Activated CD4-positive, alpha-beta T cell treated with anti-CD3 and anti-CD28 coated beads, Interleukin-2, amount 50 U/mL, for 1 hour (primary cell): ENCODE data around the gene EPHB6.

Source experiments
- DNase-seq: peaks from one replicate; pipeline ENCODE4 v3.0.0-alpha.2; 2020

Gene EPHB6

DNA sequence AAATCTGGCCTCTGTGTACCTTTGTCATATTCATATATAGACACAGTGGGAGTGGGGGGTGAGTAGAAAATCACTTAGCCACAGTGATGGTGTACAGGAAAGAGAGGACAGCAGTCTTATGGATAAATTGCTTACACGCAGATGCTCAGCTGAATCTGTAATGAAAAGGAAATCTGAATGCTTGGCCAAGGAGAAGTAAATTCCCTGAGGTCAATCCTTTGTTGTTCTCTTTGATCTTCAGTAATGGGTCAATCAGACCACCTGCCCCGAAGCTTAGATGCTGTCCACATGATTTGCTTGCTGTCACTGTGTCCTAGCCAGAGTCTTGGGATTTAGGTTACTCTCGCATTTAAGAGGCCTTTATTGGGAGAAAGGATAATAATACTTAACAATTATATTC lies 18.4 kb upstream of the EPHB6 start:
- DNase-seq, result no peak

DNA sequence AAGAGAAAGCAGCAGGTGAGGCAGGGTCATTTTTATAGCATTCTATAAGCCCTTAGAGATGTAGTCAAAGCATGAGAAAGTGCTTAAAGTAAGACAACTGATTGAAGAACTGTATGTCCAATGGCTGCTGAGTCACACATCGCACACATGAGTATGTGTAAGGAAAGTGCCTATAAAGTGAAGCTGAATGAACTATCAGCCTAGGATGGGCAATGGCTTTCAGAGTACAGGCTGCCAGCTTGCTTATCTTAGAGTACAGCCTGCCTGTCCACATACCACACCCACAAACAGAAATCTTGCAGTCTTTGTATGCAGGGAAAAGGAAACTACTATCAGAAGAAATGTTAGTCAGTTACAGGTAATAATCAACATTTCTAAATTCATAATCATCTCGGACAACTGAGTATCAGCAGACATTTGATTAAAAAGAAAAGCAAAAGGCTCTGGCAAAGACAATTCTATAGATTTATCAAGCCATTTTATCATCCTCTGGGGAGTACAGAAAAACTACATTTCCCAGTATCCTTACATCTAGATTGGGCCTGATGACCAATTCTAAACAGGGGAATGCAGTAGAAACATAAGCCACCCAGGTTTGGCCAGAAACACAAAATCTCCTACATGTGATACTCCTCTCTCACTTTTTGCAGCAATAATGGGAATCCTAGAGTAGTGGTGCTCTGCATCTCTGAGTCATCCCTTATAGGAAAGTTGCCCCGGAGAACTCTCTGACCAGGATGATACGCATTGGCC lies 16.2 kb upstream of the EPHB6 start:
- DNase-seq, result no peak

DNA sequence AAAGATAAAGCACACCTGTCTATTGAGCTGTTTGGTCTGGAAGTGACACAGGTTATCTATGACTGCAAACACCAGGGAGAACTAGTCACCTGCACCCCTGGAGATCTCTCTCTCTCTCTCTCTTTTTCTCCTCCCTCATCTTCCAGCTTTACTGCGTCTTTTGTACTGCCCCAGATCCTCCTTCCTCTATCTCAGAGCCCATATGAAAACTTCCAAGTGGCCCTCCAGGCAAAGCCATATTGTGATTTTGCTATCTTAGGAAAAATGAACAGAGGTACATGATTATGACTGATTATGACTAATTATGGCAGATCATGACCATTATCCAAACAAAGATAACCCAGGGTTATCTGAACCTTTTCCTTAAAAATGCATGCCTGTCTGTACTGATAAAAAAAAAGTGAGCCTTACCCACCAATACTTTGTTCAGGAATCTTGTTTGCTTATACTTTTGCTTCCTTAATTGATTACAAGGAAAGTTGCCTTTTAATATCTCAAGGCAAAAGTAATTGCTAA lies 12.6 kb upstream of the EPHB6 start:
- DNase-seq, result no peak

DNA sequence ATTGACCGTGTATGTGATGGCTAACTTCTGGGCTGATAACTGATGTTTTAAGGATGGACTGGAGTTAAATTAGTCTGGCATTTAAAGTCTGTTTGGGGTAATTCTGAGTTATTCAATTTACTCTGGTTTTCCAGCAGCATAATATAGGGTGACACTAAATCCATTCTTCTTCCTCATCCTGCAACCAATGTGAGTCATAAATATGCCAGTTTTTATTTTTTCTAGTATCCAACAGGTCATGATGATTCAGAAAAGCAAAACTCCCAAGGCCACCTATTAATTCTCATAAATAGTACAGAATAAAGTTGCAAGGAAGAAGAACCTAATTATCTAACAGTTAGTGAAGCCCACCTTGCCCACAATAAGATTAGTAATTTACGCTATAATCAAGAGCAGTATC lies 7.5 kb upstream of the EPHB6 start:
- no peak for DNase-seq

DNA sequence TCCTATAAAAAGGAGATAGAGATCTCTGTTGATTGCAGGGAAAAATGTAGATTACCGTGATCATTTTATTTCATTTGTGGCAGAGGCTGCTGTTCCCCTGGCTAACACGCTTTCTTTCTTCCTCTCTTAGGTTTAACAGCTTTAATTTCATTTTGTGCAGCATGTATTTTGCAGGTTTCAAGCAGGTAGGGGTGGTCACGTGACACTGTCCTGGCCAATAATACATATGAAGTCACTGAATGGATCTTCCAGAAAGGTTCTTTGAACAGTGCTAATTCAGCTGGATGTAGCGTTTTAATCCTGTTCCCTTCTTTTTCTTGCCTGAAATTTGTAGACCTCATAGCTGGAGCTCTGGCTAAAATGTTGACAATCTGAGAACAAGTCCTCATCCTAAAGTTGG lies 3.6 kb upstream of the EPHB6 start:
- DNase-seq, result no peak

DNA sequence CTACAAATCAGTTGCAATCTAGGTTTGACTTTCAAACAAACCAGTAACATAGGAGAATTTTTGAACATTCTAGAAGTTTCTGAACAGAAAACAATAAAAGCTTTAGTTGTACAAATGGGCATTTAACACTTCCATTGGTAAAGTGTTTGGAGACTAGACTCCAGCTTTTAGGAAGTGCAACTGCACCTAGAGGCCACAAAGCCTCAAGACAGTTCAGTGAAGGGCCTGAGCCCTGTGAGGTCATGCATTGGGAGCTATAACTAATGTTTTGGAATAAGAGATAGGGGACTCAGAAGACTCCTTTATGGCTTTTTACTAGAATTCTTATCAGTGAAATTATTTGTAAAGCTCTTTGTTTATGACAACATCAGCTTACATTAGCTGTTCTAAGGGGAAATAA lies 3.0 kb upstream of the EPHB6 start:
- no peak for DNase-seq

- DNase-seq, result peak; percentile 55
Measured at GRCh38 chr7:142853739-142854371, 1.0 kb upstream of the EPHB6 start.

- DNase-seq, result no peak
Measured at GRCh38 chr7:142855114-142855743, 353 bp downstream of the EPHB6 start.

DNA sequence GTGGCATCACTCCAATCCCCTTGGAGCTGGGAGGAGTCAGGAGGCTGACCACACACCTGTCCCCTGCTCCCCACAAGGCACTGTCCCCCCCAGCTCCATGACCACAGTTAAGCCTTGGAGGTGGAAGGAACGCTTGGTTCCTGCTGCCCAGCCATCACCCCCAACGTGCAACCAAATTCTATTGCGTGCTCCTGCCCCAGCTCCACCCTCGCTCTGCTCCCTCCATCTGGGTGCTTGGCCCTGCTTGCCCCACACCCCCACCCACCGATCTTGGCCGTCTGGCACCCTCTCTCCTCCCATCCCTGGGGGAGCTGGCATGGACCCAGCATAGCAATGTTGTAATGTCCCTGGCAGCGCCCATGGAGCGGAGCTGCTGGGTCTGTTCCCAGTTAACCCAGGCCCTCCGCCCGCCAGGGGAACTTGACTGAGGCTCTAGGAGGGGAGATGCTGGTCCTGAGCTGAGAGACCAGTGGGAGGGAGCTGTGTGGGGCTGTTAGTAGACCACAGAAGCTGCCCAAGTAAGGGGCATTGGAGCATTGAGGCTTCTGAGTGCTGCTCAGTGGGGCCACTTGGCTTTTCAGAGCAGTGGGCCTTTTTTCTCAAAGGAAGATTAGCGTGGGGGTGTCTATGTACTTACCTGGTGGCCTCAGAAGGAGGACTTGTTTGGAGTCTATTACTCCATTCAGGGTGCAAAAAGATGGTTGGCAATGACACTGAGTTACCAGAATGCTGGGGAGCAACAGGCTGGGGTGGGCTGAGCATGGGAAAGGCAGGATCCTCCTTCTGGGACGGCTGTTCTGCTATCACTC lies 1.1 kb downstream of the EPHB6 start:
- no peak for DNase-seq

- no peak for DNase-seq
Measured at GRCh38 chr7:142856565-142857245, 1.8 kb downstream of the EPHB6 start.

DNA sequence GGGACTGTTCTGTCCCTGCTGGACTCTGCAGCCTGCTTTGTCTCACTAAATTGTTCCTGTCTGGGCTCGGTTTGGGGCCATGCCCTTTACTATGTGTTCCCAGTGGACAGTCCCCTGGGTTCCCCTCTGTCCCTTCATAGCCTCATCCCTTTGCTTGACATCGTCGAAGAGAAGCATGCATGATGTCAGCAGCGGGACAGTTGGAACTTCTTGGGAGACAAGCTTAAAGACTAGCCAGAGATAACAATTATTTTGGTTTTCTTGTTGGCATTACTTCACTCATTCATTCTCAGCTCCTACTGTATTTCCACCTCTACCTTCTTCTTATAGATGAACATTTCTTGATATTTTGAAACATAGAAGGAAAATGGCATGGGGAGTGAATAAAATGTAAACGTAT lies 2.7 kb downstream of the EPHB6 start:
- DNase-seq, result no peak

DNA sequence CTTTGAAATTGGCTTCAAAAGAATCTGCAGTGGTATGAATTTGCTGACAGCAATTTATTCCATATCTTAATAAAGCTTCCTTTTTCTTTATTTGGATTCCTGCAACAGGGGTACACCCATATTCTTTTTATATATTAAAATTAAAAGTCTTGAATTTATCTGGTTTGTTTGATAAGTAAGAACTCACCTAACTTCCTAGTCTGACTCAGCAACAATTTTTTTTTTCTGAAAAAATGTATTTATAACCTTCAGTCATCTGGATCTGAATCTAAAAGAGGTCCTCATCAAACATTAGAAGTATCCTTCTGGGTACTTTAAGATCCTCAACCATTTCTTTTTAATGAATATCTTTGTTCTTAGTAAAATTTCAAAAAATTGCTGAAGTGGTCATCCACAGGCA lies 4.5 kb downstream of the EPHB6 start:
- DNase-seq, result no peak

DNA sequence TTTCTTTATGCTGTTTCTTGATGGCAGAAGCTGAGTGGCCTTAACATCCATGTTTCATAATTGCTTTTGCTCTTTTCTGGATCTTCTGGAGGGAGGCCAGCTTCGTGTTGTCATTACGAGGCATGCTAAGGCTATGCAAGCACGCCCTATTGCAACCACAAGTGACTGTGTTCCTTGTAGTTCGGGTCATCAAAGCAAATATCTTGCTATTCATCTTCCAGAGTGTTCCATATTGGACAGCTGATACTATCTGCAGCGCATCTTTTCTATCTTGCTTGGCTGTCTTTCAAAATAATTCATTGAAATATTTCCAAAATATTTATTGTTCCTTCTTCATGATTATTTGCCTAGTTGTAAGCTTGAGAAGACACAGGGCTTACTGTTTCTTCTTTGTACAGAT lies 5.0 kb downstream of the EPHB6 start:
- no peak for DNase-seq

DNA sequence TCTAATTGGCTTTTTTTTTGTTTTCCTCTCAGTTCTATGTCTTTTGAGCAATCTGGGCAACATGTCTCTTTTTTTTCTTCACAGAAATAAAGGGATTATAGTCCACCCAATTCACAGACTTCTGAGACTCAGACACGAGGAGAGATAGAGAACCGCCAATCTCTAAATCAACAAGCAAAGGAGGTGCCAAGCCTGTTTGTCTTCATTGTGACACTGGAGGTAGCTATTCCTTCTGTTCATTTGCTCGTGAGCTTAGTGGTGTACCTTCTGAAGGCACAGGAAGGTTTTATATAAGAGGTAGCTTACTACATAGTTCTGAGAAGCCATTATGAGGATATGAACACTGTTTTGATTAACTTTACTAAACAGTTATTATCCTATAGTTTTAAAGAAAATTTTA lies 6.1 kb downstream of the EPHB6 start:
- DNase-seq, result no peak

DNA sequence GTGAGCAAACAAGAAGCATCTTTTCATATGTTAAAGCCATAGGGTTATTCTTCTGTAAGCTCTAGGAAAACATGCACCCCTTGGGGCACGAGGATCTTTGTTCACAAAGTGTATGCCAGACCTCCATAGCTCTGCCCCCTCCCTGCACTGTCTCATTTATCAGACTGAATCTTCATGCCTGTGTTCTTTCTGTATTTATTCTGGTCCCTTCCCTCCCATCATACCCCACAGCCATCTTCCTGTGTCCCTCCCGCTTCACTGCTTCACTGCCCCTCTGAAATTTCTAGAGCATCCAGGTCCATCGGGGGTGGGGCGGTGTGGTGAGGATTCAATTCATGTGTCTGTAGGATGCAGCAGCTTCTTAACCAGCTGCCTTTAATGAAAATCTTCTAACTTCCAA lies 7.5 kb downstream of the EPHB6 start:
- no peak for DNase-seq

DNA sequence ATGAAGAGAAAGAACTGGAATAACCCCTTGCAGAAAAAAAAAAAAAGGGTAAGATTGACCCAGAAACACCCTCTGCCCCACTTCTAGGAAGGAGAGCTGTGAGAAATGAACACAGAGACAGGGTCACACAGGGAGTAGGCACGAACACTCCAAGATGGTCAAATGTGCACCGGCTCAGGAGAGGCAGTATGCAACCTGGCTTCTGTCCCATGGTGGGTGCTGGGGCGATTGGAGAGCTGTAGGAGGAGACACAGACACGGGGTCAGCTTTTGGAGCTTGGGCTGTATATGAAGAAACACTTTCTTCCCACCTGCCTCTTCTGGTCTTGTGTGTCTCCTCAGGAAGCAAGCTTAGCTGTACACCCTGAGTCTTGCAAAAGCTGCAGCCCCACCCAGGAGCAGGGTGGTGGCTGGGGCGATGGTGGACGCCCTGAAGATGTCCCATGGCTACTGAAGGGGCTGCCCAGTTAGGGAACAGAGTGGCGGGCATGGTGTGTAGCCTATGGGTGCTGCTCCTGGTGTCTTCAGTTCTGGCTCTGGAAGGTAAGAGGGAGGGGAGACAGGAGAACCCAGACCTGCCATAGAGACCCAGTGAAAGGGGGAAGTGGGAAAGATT lies 8.0 kb downstream of the EPHB6 start:
- DNase-seq, result no peak

- no peak for DNase-seq
Measured at GRCh38 chr7:142863891-142864685, 9.2 kb downstream of the EPHB6 start.

DNA sequence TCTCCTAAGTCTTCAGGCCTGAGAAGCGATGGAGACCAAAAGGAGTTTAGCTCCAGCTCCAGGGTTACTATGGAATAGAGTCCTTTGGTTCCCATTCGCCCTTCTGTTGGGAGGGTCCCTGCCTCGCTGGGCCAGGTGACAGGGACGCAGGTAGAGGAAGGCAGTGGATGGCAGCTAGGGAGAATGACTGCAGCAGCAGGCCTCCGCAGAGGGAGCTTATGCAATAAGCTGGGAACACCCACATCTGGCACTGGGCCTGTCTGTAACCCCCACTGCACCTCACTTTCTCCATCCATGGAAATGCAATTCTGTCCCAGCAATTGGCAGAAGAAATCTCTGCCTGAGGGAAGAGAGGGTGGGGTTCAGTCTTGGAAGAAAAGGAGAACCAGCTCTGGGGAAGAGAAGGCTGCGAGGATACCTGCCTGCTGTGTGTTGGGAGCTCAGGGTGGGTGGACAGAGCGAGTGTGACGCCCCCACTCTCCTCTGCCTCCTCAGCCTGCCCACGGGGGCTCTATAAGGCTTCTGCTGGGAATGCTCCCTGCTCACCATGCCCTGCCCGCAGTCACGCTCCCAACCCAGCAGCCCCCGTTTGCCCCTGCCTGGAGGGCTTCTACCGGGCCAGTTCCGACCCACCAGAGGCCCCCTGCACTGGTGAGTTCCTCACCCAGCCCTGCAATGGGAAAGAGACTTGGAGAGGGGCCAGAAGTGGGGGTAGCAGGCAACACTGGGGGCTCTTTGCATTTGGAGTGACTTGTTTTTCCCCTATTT lies 10.3 kb downstream of the EPHB6 start:
- no peak for DNase-seq

DNA sequence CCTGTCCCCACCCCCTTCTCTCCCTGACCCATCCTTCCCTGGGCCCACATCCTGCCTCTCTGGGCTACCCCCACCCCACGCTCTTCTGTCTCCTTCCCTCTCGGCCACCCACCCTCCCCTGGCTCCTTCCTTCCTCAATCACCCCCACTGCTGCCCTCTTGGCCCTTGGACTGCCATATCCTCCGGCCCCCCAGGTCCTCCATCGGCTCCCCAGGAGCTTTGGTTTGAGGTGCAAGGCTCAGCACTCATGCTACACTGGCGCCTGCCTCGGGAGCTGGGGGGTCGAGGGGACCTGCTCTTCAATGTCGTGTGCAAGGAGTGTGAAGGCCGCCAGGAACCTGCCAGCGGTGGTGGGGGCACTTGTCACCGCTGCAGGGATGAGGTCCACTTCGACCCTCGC lies 10.9 kb downstream of the EPHB6 start:
- no peak for DNase-seq

DNA sequence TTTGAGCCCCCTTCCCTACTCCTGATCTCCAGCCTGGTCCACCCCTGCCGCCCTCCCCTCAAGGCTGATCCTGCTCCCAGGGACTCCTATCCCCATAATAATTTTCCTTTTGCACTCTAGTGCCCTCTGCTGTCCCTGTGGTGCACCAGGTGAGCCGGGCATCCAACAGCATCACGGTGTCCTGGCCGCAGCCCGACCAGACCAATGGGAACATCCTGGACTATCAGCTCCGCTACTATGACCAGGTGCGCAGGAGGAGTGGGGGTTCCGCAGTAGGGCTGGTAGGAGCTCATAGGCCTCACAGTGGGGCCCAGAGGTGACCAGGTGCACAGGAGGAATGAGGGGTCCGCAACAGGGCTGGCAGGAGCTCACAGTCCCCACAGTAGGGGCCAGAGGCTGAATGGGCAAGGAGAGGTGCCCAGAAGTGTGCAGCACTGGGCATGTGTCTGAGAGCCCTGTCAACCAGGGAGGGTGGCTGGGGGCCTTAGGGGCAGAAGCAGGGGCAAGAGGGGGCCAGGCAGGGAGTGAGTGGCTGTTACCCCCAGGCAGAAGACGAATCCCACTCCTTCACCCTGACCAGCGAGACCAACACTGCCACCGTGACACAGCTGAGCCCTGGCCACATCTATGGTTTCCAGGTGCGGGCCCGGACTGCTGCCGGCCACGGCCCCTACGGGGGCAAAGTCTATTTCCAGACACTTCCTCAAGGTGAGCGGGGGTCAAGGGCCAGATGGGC lies 11.7 kb downstream of the EPHB6 start:
- no peak for DNase-seq
